Renal pelvis (tissue), 4 donors: ENCODE data around the gene LRRC1. TPM values are rescaled to one million over a fixed set of nuclear protein-coding genes. Genes with fewer than 3 reads are reported as not detected.

Source experiments
- DNase-seq: peaks from one replicate; pipeline ENCODE4 v3.0.0-alpha.2; 2013
- polyA plus RNA-seq, 3 donors: library from polyadenylated mRNA; unstranded; fragments of 120-200 nt; gene quantifications; one replicate each; pipeline ENCODE4 v1.2.1, GENCODE V29; 2013; ENCODE audit not compliant: insufficient read length in 3 of 3

The LRRC1 gene
- polyA plus RNA-seq, 3 donors = 24.4 to 34.8 (median 29.7) TPM

GRCh38 chr6:53919881-53920360, 125.1 kb downstream of the LRRC1 start:
- no peak for DNase-seq

GRCh38 chr6:53920881-53921280, 126.1 kb downstream of the LRRC1 start:
- DNase-seq = no peak

GRCh38 chr6:53921639-53922038, 126.8 kb downstream of the LRRC1 start:
- DNase-seq = no peak

- DNase-seq = no peak
Observed at GRCh38 chr6:53922539-53922981, 127.8 kb downstream of the LRRC1 start.

- DNase-seq = no peak
Observed at GRCh38 chr6:53924277-53924676, 129.5 kb downstream of the LRRC1 start.

GRCh38 chr6:53924821-53925422, 130.1 kb downstream of the LRRC1 start:
- DNase-seq = no peak

GRCh38 chr6:53925891-53926290, 131.1 kb downstream of the LRRC1 start:
- DNase-seq = no peak

GRCh38 chr6:53926505-53926904, 131.7 kb downstream of the LRRC1 start:
- no peak for DNase-seq

- no peak for DNase-seq
Observed at GRCh38 chr6:53928641-53929040, 133.8 kb downstream of the LRRC1 start.

- no peak for DNase-seq
Observed at GRCh38 chr6:53929041-53929820, 134.4 kb downstream of the LRRC1 start.

- no peak for DNase-seq
Observed at GRCh38 chr6:53929821-53930120, 135.0 kb downstream of the LRRC1 start.

- no peak for DNase-seq
Observed at GRCh38 chr6:53930330-53930729, 135.5 kb downstream of the LRRC1 start.

- no peak for DNase-seq
Observed at GRCh38 chr6:53931086-53931485, 136.3 kb downstream of the LRRC1 start.

GRCh38 chr6:53932516-53932915, 137.7 kb downstream of the LRRC1 start:
- DNase-seq = no peak

- DNase-seq = no peak
Observed at GRCh38 chr6:53934023-53934422, 139.2 kb downstream of the LRRC1 start.

- no peak for DNase-seq
Observed at GRCh38 chr6:53937461-53937860, 142.7 kb downstream of the LRRC1 start.

- DNase-seq = no peak
Observed at GRCh38 chr6:53938810-53939209, 144.0 kb downstream of the LRRC1 start.

- no peak for DNase-seq
Observed at GRCh38 chr6:53939830-53940229, 145.0 kb downstream of the LRRC1 start.

GRCh38 chr6:53943395-53943794, 148.6 kb downstream of the LRRC1 start:
- no peak for DNase-seq

GRCh38 chr6:53944091-53944490, 149.3 kb downstream of the LRRC1 start:
- no peak for DNase-seq

- no peak for DNase-seq
Observed at GRCh38 chr6:53944543-53944942, 149.7 kb downstream of the LRRC1 start.

GRCh38 chr6:53945765-53946407, 151.1 kb downstream of the LRRC1 start:
- DNase-seq = no peak

- no peak for DNase-seq
Observed at GRCh38 chr6:53947780-53948179, 153.0 kb downstream of the LRRC1 start.
